ENCODE results near the gene TMEM238. TPM values are rescaled to one million over a fixed set of nuclear protein-coding genes. Genes with fewer than 3 reads are reported as not detected.

TMEM238 gene
- total RNA-seq, 2 donors from 2014 or later = 4.2 TPM; not detected in 1

DNA sequence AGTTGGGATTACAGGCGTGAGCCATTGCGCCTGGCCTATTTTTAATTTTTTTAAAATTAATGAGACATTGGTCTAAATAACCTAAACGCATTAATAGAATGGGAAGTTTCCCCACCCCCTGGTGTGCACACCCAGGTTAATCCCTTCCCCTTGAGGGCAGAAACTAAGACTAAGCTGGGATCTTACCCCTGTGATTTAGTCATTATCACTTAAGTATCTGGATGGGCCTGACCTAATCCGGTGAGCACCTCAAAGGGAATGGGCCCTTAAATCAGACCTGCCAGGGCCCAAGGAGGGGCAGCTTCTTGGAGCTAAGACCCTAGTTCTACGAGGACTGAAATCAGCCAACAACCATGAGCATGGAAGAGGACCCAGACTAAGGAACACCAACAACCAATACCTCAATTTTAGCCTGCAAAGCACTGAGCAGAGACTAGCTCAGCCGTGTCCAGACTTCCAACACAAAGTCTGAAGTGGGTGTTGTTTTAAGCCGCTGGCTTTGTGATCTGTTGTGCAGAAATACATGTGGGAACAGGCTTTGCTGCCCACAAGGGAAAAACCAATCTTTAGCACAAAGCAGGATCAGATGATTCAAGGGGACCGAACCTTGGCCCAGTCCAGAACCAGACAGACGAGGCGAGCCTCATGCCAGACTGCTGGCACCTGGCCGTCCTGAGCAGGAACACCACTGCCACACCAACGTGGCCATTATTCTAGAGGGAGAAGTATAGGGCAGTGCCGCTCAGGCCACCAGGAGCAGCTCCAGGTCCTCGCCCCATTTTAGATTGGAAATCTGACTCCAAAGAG lies 16.4 kb upstream of the TMEM238 start:
- Histone ChIP-seq H3K27me3 (replicated peaks; ENCODE audit: insufficient read depth) (no peaks in the 10 kb centered on the region), H3K4me1 (ENCODE audit: control insufficient read depth in 1 of 2, low read depth in 2 of 2) (peaks cover 0 to 3% of the 10 kb centered on the region in 2 donors), H3K9me3 (no peaks in the 10 kb centered on the region), H3K4me3 (no peak overlapping the region), H3K36me3 (peaks cover 17% of the 10 kb centered on the region), H3K27ac (no peak overlapping the region)
- ATAC-seq (ENCODE audit: insufficient number of reproducible peaks, low FRiP score, low read depth) = no peak
- DNase-seq (ENCODE audit: low spot score) = no peak
- TF ChIP-seq, protein P1, sequence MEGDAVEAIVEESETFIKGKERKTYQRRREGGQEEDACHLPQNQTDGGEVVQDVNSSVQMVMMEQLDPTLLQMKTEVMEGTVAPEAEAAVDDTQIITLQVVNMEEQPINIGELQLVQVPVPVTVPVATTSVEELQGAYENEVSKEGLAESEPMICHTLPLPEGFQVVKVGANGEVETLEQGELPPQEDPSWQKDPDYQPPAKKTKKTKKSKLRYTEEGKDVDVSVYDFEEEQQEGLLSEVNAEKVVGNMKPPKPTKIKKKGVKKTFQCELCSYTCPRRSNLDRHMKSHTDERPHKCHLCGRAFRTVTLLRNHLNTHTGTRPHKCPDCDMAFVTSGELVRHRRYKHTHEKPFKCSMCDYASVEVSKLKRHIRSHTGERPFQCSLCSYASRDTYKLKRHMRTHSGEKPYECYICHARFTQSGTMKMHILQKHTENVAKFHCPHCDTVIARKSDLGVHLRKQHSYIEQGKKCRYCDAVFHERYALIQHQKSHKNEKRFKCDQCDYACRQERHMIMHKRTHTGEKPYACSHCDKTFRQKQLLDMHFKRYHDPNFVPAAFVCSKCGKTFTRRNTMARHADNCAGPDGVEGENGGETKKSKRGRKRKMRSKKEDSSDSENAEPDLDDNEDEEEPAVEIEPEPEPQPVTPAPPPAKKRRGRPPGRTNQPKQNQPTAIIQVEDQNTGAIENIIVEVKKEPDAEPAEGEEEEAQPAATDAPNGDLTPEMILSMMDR (IDR thresholded peaks at IDR 0.05) = no peak

DNA sequence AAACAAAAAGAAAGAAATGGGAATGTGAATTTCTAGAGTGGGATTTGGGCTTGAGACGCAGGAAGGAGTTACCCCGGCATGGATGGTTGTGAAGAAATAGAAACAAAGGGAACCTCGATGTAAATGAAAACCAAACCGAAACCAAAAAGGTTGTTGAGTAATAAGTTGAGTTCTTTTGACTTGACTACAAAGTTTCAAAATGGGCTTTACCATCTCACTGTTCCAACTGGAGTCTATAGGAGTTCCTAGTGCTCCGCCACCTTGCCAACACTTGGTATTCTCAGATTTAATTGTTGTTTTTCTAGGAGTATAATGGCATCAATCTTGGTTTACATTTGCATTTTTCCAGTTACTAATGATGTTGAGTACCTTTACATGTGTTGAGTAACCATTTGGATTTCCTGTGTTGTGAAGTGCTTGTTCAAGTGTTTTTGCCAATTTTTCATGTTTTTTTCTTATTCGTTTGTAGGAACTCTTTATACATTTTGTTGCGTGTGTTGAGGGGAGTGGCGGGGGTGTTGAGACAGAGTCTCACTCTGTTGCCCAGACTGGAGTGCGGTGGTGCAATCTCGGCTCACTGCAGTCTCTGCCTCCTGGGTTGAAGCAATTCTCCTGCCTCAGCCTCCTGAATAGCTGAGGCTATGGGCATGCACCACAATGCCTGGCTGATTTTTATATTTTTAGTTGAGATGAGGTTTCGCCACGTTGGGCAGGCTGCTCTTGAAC lies 14.3 kb upstream of the TMEM238 start:
- Histone ChIP-seq H3K27me3 (replicated peaks; ENCODE audit: insufficient read depth) (no peaks in the 10 kb centered on the region), H3K4me1 (ENCODE audit: control insufficient read depth in 1 of 2, low read depth in 2 of 2) (no peaks in the 10 kb centered on the region), H3K9me3 (no peaks in the 10 kb centered on the region), H3K27ac (no peak overlapping the region), H3K4me3 (no peak overlapping the region), H3K36me3 (peaks cover 16% of the 10 kb centered on the region)
- DNase-seq (ENCODE audit: low spot score) (no peak), ATAC-seq (ENCODE audit: insufficient number of reproducible peaks, low FRiP score, low read depth) (no peak)
- TF ChIP-seq, protein P1 (IDR thresholded peaks at IDR 0.05) = no peak

DNA sequence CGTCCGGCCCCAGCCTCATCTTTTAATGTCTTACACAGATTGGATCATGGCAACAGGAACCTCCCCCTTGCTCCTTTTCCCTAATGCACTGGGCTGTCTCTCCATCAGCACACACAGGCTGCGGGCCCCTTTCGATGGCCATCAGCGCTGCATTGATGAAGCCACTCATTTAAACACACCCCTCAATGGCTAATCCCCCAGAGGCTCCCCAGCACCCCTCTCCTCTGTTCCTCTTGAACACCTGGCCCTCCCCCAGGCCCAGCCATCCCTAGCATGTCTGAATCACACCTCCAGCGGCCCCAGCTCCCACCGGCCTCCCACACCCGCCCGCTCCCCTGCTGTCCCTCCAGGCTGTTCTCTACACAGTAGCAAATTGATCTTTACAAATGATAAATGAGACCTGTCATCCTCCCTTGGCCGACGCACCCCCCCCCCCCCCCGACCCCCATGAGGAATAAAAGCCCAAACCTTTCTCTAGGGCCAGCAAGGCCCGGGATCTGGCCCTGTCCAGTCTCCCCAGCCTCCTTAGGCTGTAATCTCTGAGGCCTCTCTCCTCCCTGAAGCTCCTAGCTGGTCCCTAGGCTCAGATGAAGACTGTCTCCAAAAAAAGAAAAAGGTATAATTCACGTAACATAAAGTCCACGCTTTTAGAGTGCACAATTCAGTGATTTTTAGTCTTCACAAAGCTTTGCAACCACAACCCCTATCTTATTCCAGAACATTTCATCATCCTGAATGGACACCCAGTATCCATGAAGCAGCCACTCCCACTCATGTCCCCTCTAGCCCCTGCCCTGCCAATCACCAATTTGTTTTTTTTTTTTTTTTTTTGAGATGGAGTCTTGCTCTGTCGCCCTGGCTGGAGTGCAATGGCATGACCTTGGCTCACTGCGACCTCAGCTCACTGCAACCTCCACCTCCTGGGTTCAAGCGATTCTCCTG lies 9.0 kb upstream of the TMEM238 start:
- DNase-seq (ENCODE audit: low spot score) = no peak
- ATAC-seq (ENCODE audit: insufficient number of reproducible peaks, low FRiP score, low read depth) = no peak

DNA sequence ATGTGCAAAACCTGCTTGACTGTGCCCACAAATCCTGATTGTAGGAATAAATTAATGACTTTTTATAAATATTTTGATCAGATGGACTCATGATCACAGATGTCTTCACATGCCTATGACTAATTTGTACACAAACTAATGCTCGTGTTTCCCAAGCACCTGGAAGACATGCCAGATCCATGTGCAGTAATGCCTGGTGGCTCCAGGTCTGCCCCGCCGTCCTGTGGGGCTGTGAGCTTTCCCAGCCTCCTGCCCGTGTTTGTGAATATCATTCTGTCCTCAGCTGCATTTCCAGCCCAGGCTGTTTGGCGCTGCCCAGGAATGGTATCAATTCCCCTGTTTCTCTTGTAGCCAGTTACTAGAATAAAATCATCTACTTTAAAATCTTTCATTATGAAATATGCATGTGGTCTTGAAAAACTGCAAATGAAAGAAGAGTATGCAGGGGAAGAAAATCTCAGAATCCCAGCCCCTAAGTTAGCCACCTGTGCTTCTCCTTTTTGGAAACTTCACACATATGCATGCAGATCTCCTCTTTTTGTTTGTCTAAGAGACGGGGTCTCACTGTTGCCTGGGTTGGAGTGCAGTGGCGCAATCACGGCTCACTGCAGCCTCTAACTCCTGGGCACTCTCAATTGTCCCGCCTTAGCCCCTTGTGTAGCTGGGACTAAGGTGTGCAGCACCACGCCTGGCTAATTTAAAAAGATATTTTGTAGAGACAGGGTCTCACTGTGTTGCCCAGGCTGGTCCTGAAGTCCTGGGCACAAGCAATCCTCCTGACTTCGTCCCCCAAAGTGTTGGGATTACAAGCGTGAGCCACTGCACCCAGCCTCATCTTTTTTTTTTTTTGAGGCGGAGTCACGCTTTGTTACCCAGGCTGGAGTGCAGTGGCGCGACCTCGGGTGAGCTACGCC lies 7.9 kb upstream of the TMEM238 start:
- H3K27me3 ChIP-seq (replicated peaks; ENCODE audit: insufficient read depth) = no peaks in the 10 kb centered on the region
- no peaks in the 10 kb centered on the region for H3K9me3 ChIP-seq
- peaks cover 13 to 29% of the 10 kb centered on the region in 2 donors for H3K4me1 ChIP-seq (ENCODE audit: control insufficient read depth in 1 of 2, low read depth in 2 of 2)
- no peak for DNase-seq (ENCODE audit: low spot score)
- no peak overlapping the region for H3K4me3 ChIP-seq
- TF ChIP-seq, protein P1 (IDR thresholded peaks at IDR 0.05) = no peak
- peaks cover 9% of the 10 kb centered on the region for H3K36me3 ChIP-seq
- no peak overlapping the region for H3K27ac ChIP-seq
- ATAC-seq (ENCODE audit: insufficient number of reproducible peaks, low FRiP score, low read depth) = no peak

More for the DNA sequence above, 9.0 kb upstream of the TMEM238 start:
- Histone ChIP-seq H3K36me3 (peaks cover 2% of the 10 kb centered on the region), H3K4me1 (ENCODE audit: control insufficient read depth in 1 of 2, low read depth in 2 of 2) (peaks cover 2 to 18% of the 10 kb centered on the region in 2 donors), H3K4me3 (no peak overlapping the region), H3K9me3 (no peaks in the 10 kb centered on the region), H3K27ac (no peak overlapping the region), H3K27me3 (replicated peaks; ENCODE audit: insufficient read depth) (no peaks in the 10 kb centered on the region)
- TF ChIP-seq, protein P1 (IDR thresholded peaks at IDR 0.05) = no peak

All from thoracic aorta (tissue), 2 donors.